ENCODE results near the gene CASP8.

CASP8 gene

GRCh38 chr2:201242571-201243277 is 17.6 kb upstream of the CASP8 start:
- DNase-seq = no peak

- no peak for DNase-seq
Measured at GRCh38 chr2:201244829-201245228, 15.5 kb upstream of the CASP8 start.

GRCh38 chr2:201246280-201246679 is 14.1 kb upstream of the CASP8 start:
- DNase-seq = no peak

GRCh38 chr2:201248288-201248844 is 12.0 kb upstream of the CASP8 start:
- DNase-seq = no peak

GRCh38 chr2:201249889-201250288 is 10.4 kb upstream of the CASP8 start:
- no peak for DNase-seq

- DNase-seq = no peak
Measured at GRCh38 chr2:201250741-201251140, 9.6 kb upstream of the CASP8 start.

- peak; percentile 61 for DNase-seq
Measured at GRCh38 chr2:201254081-201254730, 6.1 kb upstream of the CASP8 start.

GRCh38 chr2:201255408-201256033 is 4.8 kb upstream of the CASP8 start:
- no peak for DNase-seq

- DNase-seq = no peak
Measured at GRCh38 chr2:201256082-201256481, 4.3 kb upstream of the CASP8 start.

GRCh38 chr2:201257381-201257955 is 2.9 kb upstream of the CASP8 start:
- peak; percentile 60 for DNase-seq

- DNase-seq = peak; percentile 88
Measured at GRCh38 chr2:201257956-201258665, 2.2 kb upstream of the CASP8 start.

GRCh38 chr2:201258666-201259615 is 1.4 kb upstream of the CASP8 start:
- DNase-seq = no peak

GRCh38 chr2:201261471-201261870 is 1.1 kb downstream of the CASP8 start:
- no peak for DNase-seq

- no peak for DNase-seq
Measured at GRCh38 chr2:201261906-201262305, 1.6 kb downstream of the CASP8 start.

- no peak for DNase-seq
Measured at GRCh38 chr2:201262718-201263117, 2.4 kb downstream of the CASP8 start.

GRCh38 chr2:201263779-201264178 is 3.4 kb downstream of the CASP8 start:
- no peak for DNase-seq

- no peak for DNase-seq
Measured at GRCh38 chr2:201264472-201265173, 4.3 kb downstream of the CASP8 start.

- no peak for DNase-seq
Measured at GRCh38 chr2:201266629-201267028, 6.3 kb downstream of the CASP8 start.

- DNase-seq = no peak
Measured at GRCh38 chr2:201267278-201268030, 7.1 kb downstream of the CASP8 start.

- DNase-seq = no peak
Measured at GRCh38 chr2:201269764-201270163, 9.4 kb downstream of the CASP8 start.

Data from femur (tissue), 1 donor.